HG03097 (cell line): ENCODE results near the gene IL31RA.

Experiments used
- ATAC-seq: cut with Tn5 transposase; IDR thresholded peaks from one replicate; pipeline ENCODE4 v1.9.1; 2021; ENCODE audit not compliant: unreplicated experiment, low FRiP score

Gene IL31RA

DNA sequence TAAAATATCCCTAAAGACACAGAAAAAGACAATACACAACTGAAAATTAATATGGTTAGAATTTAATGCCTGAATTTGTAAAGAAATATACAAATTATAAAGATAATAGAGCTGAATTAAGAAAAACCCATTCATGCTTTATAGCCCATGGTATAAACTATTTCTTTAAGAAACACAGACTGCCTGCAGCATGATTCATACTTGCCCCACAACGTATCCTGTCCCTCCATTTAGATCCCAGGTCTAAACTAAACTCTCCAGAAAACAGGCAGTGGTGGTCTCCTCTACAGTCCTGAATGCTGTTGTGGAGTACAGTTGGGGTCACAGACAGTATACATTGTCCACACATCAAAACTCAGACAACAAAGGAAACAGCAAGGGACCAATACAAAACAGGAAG lies 118.8 kb downstream of the IL31RA start:
- no peak for ATAC-seq
